IMR-90 (cell line): ENCODE data around the gene GJE1. TPM values are rescaled to one million over a fixed set of nuclear protein-coding genes. Genes with fewer than 3 reads are reported as not detected.

Source experiments
- ATAC-seq: fragments of 200-7000 bp; cut with Tn5 transposase; 2 replicates; pipeline ENCODE4 v1.9.1; 2020; ENCODE audit warnings: low read depth, mild to moderate bottlenecking, moderate library complexity
- BruUV-seq: library from RNA; stranded (reverse); fragments of 400-500 nt; replicated peaks from 2 replicates; lab custom pipeline; 2021; lab: Mats Ljungman, UMichigan
- CTCF ChIA-PET: fragments of 300-600 bp; formaldehyde crosslinking; extraction: SDS; loops from one replicate; lab custom pipeline; 2021; ENCODE audit warnings: antibody characterized with exemption; lab: Yijun Ruan, JAX
- POLR2A ChIA-PET: fragments of 300-600 bp; sonication (Branson Sonifier 250); formaldehyde crosslinking; loops from one replicate; lab custom pipeline; 2022; ENCODE audit warnings: antibody characterized with exemption; ENCODE audit not compliant: unreplicated experiment; lab: Charles Lee
- DNase-seq: peaks from one replicate; pipeline ENCODE4 v3.0.0; 2013
- H2AFZ ChIP-seq: replicated peaks from 2 replicates; pipeline ENCODE3; 2013; ENCODE audit warnings: low read length, mild to moderate bottlenecking; ENCODE audit not compliant: poor library complexity
- H2AK5ac ChIP-seq: 2 replicates; pipeline ENCODE4 v1.6.1; 2013; ENCODE audit warnings: low read depth, low read length, inconsistent platforms
- H2AK9ac ChIP-seq: replicated peaks from 2 replicates; pipeline ENCODE3; 2013; ENCODE audit warnings: mild to moderate bottlenecking, low read depth, low read length, moderate library complexity; ENCODE audit not compliant: poor library complexity
- H2BK120ac ChIP-seq: 2 replicates; pipeline ENCODE4 v1.6.1; 2013; ENCODE audit warnings: low read depth, low read length, inconsistent platforms
- H2BK15ac ChIP-seq: 3 replicates; pipeline ENCODE4 v1.6.1; 2013; ENCODE audit warnings: low read depth, low read length, inconsistent platforms
- H2BK20ac ChIP-seq: 2 replicates; pipeline ENCODE4 v1.6.1; 2013; ENCODE audit warnings: low read depth, mild to moderate bottlenecking, inconsistent platforms, low read length, moderate library complexity
- H2BK5ac ChIP-seq: 2 replicates; pipeline ENCODE4 v1.6.1; 2013; ENCODE audit warnings: mild to moderate bottlenecking, low read depth, low read length, inconsistent platforms; ENCODE audit not compliant: poor library complexity, severe bottlenecking
- H3K14ac ChIP-seq: replicated peaks from 2 replicates; pipeline ENCODE4 v1.6.1; 2013; ENCODE audit warnings: low read depth, low read length, inconsistent platforms
- H3K18ac ChIP-seq: 2 replicates; pipeline ENCODE4 v1.6.1; 2013; ENCODE audit warnings: low read depth, low read length, control low read depth
- H3K23ac ChIP-seq: 2 replicates; pipeline ENCODE4 v1.6.1; 2013; ENCODE audit warnings: low read depth, low read length, inconsistent platforms
- H3K27ac ChIP-seq: 2 replicates; pipeline ENCODE4 v1.5.1; 2013; ENCODE audit warnings: mild to moderate bottlenecking, control low read depth, low read length; ENCODE audit not compliant: insufficient read depth
- H3K27me3 ChIP-seq: 2 replicates; pipeline ENCODE4 v1.6.1; 2013; ENCODE audit warnings: low read length; ENCODE audit not compliant: control insufficient read depth, insufficient read depth
- H3K36me3 ChIP-seq: 2 replicates; pipeline ENCODE4 v1.6.1; 2013; ENCODE audit warnings: low read length, mixed read lengths; ENCODE audit not compliant: control insufficient read depth, insufficient read depth
- H3K4ac ChIP-seq: 2 replicates; pipeline ENCODE4 v1.6.1; 2013; ENCODE audit warnings: low read depth, low read length, inconsistent platforms
- H3K4me1 ChIP-seq: 2 replicates; pipeline ENCODE4 v1.6.1; 2013; ENCODE audit warnings: low read length, mixed read lengths; ENCODE audit not compliant: control insufficient read depth, insufficient read depth
- H3K4me2 ChIP-seq: 2 replicates; pipeline ENCODE4 v1.6.1; 2013; ENCODE audit warnings: low read depth, mild to moderate bottlenecking, control low read depth, low read length, moderate library complexity
- H3K4me3 ChIP-seq: 2 replicates; pipeline ENCODE4 v1.5.1; 2013; ENCODE audit warnings: low read depth, mild to moderate bottlenecking, control low read depth, low read length, moderate library complexity; ENCODE audit not compliant: insufficient read depth
- H3K56ac ChIP-seq: 2 replicates; pipeline ENCODE4 v1.6.1; 2013; ENCODE audit warnings: low read length, inconsistent platforms; ENCODE audit not compliant: insufficient read depth; ENCODE audit errors: extremely low read depth
- H3K79me1 ChIP-seq, 2 experiments: 2 replicates each; pipeline ENCODE4 v1.6.1; 2013; ENCODE audit warnings: low read length in 2 of 2, inconsistent platforms in 1 of 2, low read depth in 1 of 2
- H3K9ac ChIP-seq: 2 replicates; pipeline ENCODE4 v1.6.1; 2013; ENCODE audit warnings: low read depth, low read length, control low read depth
- H3K9me1 ChIP-seq: 2 replicates; pipeline ENCODE4 v1.6.1; 2013; ENCODE audit warnings: low read length, inconsistent platforms; ENCODE audit not compliant: insufficient read depth
- H3K9me3 ChIP-seq: 2 replicates; pipeline ENCODE4 v1.6.1; 2013; ENCODE audit warnings: low read length; ENCODE audit not compliant: control insufficient read depth, insufficient read depth
- H4K20me1 ChIP-seq: 2 replicates; pipeline ENCODE4 v1.6.1; 2013; ENCODE audit warnings: low read length, inconsistent platforms; ENCODE audit not compliant: insufficient read depth
- H4K5ac ChIP-seq: 2 replicates; pipeline ENCODE4 v1.6.1; 2013; ENCODE audit warnings: mild to moderate bottlenecking, low read depth, low read length, control low read depth
- H4K8ac ChIP-seq, 2 experiments: 2 replicates each; pipeline ENCODE4 v1.6.1; 2013; ENCODE audit warnings: low read depth in 2 of 2, low read length in 2 of 2, control low read depth in 1 of 2, inconsistent platforms in 1 of 2
- H4K91ac ChIP-seq: 2 replicates; pipeline ENCODE4 v1.6.1; 2013; ENCODE audit warnings: low read depth, low read length, inconsistent platforms; ENCODE audit not compliant: insufficient read depth
- BHLHE40 ChIP-seq: fragments of 150-350 bp; IDR thresholded peaks from 2 replicates; pipeline ENCODE4 v1.6.1; 2016; ENCODE audit warnings: mild to moderate bottlenecking, low read depth, low read length
- CHD1 ChIP-seq: IDR thresholded peaks from 2 replicates; pipeline ENCODE4 v1.6.1; 2012; ENCODE audit warnings: low read depth, low read length, improper control_type of control experiment
- CTCF ChIP-seq: conservative IDR thresholded peaks from 2 replicates; pipeline ENCODE4 v1.5.1; 2012; ENCODE audit warnings: mild to moderate bottlenecking, low read depth, low read length, improper control_type of control experiment
- FOS ChIP-seq: fragments of 150-350 bp; IDR thresholded peaks from 2 replicates; pipeline ENCODE4 v1.6.1; 2016; ENCODE audit warnings: low read depth, low read length
- MAFK ChIP-seq: IDR thresholded peaks from 2 replicates; pipeline ENCODE4 v1.6.1; 2012; ENCODE audit warnings: low read depth, low read length, improper control_type of control experiment
- MXI1 ChIP-seq: IDR thresholded peaks from 2 replicates; pipeline ENCODE4 v1.6.1; 2012; ENCODE audit warnings: low read depth, mild to moderate bottlenecking, low read length, moderate library complexity, borderline replicate concordance
- RAD21 ChIP-seq: IDR thresholded peaks from 2 replicates; pipeline ENCODE4 v1.6.1; 2012; ENCODE audit warnings: low read length, improper control_type of control experiment
- USF2 ChIP-seq: fragments of 150-350 bp; IDR thresholded peaks from 2 replicates; pipeline ENCODE4 v1.6.1; 2017; ENCODE audit warnings: mild to moderate bottlenecking, antibody characterized with exemption, low read length, low read depth
- WGBS, 2 experiments: methylation state at CpG; one replicate each; pipeline versions ENCODE4 v1.1.5 to v1.1.7; 2013; ENCODE audit warnings: missing lambda C conversion rate in 2 of 2; ENCODE audit not compliant: insufficient read length in 1 of 2; ENCODE audit errors: extremely low coverage in 2 of 2; 5-methylcytosine and 5-hydroxymethylcytosine counted together
- dilution Hi-C: fragments of 300-500 bp; cut with HindIII; formaldehyde crosslinking; loops from one replicate; pipeline ENCODE4 v1.14.3; 2018; ENCODE audit warnings: low sequenced_read_pairs; ENCODE audit not compliant: unreplicated experiment
- in situ Hi-C: fragments of 300-500 bp; cut with MboI; formaldehyde crosslinking; loops from 3 replicates; pipeline ENCODE4 v1.14.3; 2019; ENCODE audit warnings: low sequenced_read_pairs, inconsistent platforms, mixed read lengths
- intact Hi-C: fragments of 100-400 bp; cut with micrococcal nuclease; formaldehyde crosslinking; loops from 2 replicates; pipeline ENCODE4 v1.10.0; 2022
- polyA plus RNA-seq, 3 experiments: library from polyadenylated mRNA; depleted of rRNA; stranded (reverse); fragments of >200 nt; gene quantifications; 2 replicates each; pipeline ENCODE4 v1.2.3, GENCODE V29; 2012; ENCODE audit warnings: low replicate concordance in 1 of 3
- total RNA-seq: library from RNA; depleted of rRNA; stranded (reverse); fragments of >200 nt; gene quantifications from 2 replicates; pipeline ENCODE4 v1.2.3, GENCODE V29; 2012

Gene GJE1
- total and polyA plus RNA-seq, 2 of the 4 experiments (the other 2 are of a cell fraction) = not detected

- Histone ChIP-seq H3K14ac (no peak overlapping the region), H3K27me3 (peaks cover 2% of the 10 kb centered on the region; the same call in 1 of the 2 replicates), H3K4me1 (no peaks in the 10 kb centered on the region), H4K8ac (no peak overlapping the region), H4K5ac (no peak overlapping the region), H2BK120ac (no peak overlapping the region), H3K9ac (no peak overlapping the region), H2AFZ (no peak overlapping the region), H2BK5ac (no peak overlapping the region), H3K27ac (no peak overlapping the region), H4K20me1 (no peaks in the 10 kb centered on the region), H3K4me2 (no peak overlapping the region), H3K4me3 (no peak overlapping the region), H2AK5ac (no peak overlapping the region), H3K23ac (no peak overlapping the region), H3K56ac (no peak overlapping the region), H3K79me1 (no peaks in the 10 kb centered on the region), H2AK9ac (no peak overlapping the region), H2BK15ac (no peak overlapping the region), H2BK20ac (no peak overlapping the region), H3K9me1 (no peaks in the 10 kb centered on the region), H3K4ac (no peak overlapping the region), H4K91ac (no peak overlapping the region), H3K18ac (no peak overlapping the region), H3K36me3 (no peaks in the 10 kb centered on the region), H3K9me3 (no peaks in the 10 kb centered on the region)
- no CpG with 5 or more reads among the region's 3 CpGs for WGBS, 2 experiments
- ATAC-seq (no peak), DNase-seq (no peak)
- in situ Hi-C loops = no loop called here
- ChIA-PET POLR2A (no interaction called here), CTCF (interaction anchor here (0.7 to 1.7 kb wide), 2 partner anchors 8 to 36 kb away, joined by 3 to 6 read pairs; no protein-coding TSS in a partner anchor)
- BruUV-seq = no TSS peak
- intact Hi-C loops = no loop called here
- TF ChIP-seq RAD21 = no peak
- TF ChIP-seq FOS = no peak
- TF ChIP-seq USF2 = no peak
- TF ChIP-seq BHLHE40 = no peak
- TF ChIP-seq CHD1 = no peak
- peak; percentile 70 for TF ChIP-seq MAFK
- no peak for TF ChIP-seq MXI1
- TF ChIP-seq CTCF = no peak
- dilution Hi-C loops = no loop called here
Observed at GRCh38 chr6:142121342-142121741, 11.4 kb upstream of the GJE1 start.
